ENCODE measurements around the gene UBA52. TPM values are rescaled to one million over a fixed set of nuclear protein-coding genes. Genes with fewer than 3 reads are reported as not detected.
"Not testable (repeated sequence)": the region's sequence is repeated elsewhere in the genome, so short reads cannot be mapped to it uniquely, and the experiment has no call there.

The UBA52 gene
- total RNA-seq, result 387 and 390 TPM in 2 replicates
- 415 and 457 TPM in 2 replicates for polyA plus RNA-seq

DNA sequence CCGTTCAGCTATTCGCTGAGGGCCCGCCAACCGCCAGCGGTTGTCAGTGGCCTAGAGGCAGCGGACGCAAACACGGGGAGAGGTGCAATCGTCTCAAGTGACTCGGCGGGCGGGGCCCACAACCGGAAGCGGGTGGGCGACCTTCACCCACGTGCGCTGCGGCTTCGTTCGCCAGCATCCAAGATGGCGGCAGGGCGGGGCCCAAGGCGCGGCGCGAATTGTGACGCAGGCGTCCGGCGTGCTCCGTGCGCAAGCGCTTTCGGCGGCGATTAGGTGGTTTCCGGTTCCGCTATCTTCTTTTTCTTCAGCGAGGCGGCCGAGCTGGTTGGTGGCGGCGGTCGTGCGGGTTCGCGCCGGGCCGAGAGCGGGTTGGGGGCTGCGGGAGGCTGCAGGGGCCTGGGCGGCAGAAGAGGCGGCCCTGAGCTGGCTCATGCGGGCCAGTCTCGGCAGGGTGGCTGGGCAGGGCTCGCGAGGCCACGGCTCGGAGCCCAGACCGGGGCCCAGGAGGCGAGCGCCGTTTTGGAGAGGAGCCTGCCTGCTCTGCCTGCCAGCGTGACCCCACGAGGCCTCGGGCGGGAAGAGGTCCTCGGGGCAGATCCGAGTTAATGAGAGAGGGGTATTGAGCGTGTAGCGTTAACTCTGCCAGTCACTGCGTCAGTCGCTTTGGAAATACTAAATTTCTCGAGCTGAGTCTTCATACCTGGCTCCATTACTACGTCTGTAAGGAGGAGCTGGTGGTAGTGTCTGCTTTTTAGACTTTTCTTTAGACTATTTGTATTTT lies at the start of gene UBA52:
UBA52 (plus strand) TSS at position 294 of the 781 bp plus-strand sequence. CDS start 1,444 bp downstream, outside the sequence.
- H3K9me3 ChIP-seq (ENCODE audit: low read depth), result no peaks in the 10 kb centered on the region
- H3K4me1 ChIP-seq (ENCODE audit: low read depth), result peaks cover 8% of the 10 kb centered on the region
- H3K27ac ChIP-seq, result peak within 1 kb of the TSS; percentile 83
- DNase-seq (ENCODE audit: low read depth in 1 of 2, low spot score in 1 of 2), result peak; percentile 99
- H3K36me3 ChIP-seq, result peaks cover 42% of the 10 kb centered on the region
- peak within 1 kb of the TSS; percentile 72 for H3K4me3 ChIP-seq
- TF ChIP-seq, protein P1, sequence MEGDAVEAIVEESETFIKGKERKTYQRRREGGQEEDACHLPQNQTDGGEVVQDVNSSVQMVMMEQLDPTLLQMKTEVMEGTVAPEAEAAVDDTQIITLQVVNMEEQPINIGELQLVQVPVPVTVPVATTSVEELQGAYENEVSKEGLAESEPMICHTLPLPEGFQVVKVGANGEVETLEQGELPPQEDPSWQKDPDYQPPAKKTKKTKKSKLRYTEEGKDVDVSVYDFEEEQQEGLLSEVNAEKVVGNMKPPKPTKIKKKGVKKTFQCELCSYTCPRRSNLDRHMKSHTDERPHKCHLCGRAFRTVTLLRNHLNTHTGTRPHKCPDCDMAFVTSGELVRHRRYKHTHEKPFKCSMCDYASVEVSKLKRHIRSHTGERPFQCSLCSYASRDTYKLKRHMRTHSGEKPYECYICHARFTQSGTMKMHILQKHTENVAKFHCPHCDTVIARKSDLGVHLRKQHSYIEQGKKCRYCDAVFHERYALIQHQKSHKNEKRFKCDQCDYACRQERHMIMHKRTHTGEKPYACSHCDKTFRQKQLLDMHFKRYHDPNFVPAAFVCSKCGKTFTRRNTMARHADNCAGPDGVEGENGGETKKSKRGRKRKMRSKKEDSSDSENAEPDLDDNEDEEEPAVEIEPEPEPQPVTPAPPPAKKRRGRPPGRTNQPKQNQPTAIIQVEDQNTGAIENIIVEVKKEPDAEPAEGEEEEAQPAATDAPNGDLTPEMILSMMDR (IDR thresholded peaks at IDR 0.05; ENCODE audit: low read depth, low read length), result no peak
- no peaks in the 10 kb centered on the region for H3K27me3 ChIP-seq

- no peaks in the 10 kb centered on the region for H3K36me3 ChIP-seq
- H3K27ac ChIP-seq, result peak overlapping the region; percentile 95
- no peaks in the 10 kb centered on the region for H3K27me3 ChIP-seq
- TF ChIP-seq, protein P1 (IDR thresholded peaks at IDR 0.05; ENCODE audit: low read depth, low read length), result peak; percentile 8
- H3K9me3 ChIP-seq (ENCODE audit: low read depth), result no peaks in the 10 kb centered on the region
- peak; percentile 100 for DNase-seq (ENCODE audit: low read depth in 1 of 2, low spot score in 1 of 2)
- peak overlapping the region; percentile 95 for H3K4me3 ChIP-seq
- H3K4me1 ChIP-seq (ENCODE audit: low read depth), result peaks cover 4% of the 10 kb centered on the region
Measured at GRCh38 chr19:18522124-18522861, 49.4 kb upstream of the UBA52 start.

- H3K4me1 ChIP-seq (ENCODE audit: low read depth); H3K36me3 ChIP-seq; H3K27me3 ChIP-seq; H3K9me3 ChIP-seq (ENCODE audit: low read depth); DNase-seq (ENCODE audit: low read depth in 1 of 2, low spot score in 1 of 2); H3K27ac ChIP-seq; H3K4me3 ChIP-seq: not testable (repeated sequence)
Measured at GRCh38 chr19:18522862-18523440, 48.7 kb upstream of the UBA52 start.

DNA sequence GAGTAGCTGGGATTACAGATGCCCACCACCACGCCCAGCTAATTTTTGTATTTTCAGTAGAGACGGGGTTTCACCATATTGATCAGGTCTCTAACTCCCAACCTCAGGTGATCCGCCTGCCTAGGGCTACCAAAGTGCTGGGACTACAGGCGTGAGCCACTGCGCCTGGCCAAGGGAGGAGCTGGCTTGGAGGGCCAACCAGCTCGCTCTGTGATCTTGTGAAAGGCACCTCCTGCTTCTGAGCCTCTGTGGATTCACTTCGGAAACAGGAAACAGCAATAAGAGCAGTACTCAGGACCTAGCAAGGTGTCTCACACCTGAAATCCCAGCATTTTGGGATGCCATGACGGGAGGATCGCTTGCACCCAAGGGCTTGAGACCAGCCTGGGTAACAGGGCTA lies 47.8 kb upstream of the UBA52 start:
- no peak overlapping the region for H3K4me3 ChIP-seq
- peaks cover 4% of the 10 kb centered on the region for H3K4me1 ChIP-seq (ENCODE audit: low read depth)
- no peaks in the 10 kb centered on the region for H3K27me3 ChIP-seq
- TF ChIP-seq, protein P1 (IDR thresholded peaks at IDR 0.05; ENCODE audit: low read depth, low read length), result no peak
- H3K9me3 ChIP-seq (ENCODE audit: low read depth), result no peaks in the 10 kb centered on the region
- no peak overlapping the region for H3K27ac ChIP-seq
- H3K36me3 ChIP-seq, result no peaks in the 10 kb centered on the region
- no peak for DNase-seq (ENCODE audit: low read depth in 1 of 2, low spot score in 1 of 2)

DNA sequence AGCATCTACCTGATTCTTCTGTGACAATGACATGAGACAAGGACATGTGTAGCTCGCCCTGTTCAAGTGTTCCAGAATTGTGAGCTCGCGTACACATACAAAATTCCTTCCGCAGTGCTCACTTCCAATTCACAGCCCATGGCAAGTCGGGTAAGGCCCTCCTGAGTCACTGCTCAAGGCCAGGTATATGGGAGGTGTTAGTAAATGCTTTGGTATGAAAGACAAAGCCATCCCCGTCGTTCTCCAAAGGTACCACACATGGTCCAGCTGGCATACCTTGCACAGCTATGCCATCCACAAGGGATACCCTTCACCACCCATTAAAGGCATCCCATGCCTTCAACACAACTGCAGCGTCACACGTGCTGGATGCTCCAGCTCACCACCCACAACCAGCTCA lies 45.3 kb upstream of the UBA52 start:
- H3K4me1 ChIP-seq (ENCODE audit: low read depth), result no peaks in the 10 kb centered on the region
- H3K27ac ChIP-seq, result no peak overlapping the region
- no peaks in the 10 kb centered on the region for H3K9me3 ChIP-seq (ENCODE audit: low read depth)
- TF ChIP-seq, protein P1 (IDR thresholded peaks at IDR 0.05; ENCODE audit: low read depth, low read length), result no peak
- no peaks in the 10 kb centered on the region for H3K27me3 ChIP-seq
- H3K4me3 ChIP-seq, result no peak overlapping the region
- DNase-seq (ENCODE audit: low read depth in 1 of 2, low spot score in 1 of 2), result no peak
- H3K36me3 ChIP-seq, result peaks cover under 1% of the 10 kb centered on the region
